Activated CD4-positive, alpha-beta memory T cell treated with anti-CD3 and anti-CD28 coated beads, Interleukin-2, amount 10 ng/mL, durations not matched to agents 7 days and 5 days (primary cell): Measurements from ENCODE around the gene SMYD1. TPM values are rescaled to one million over a fixed set of nuclear protein-coding genes. Genes with fewer than 3 reads are reported as not detected.
"Not testable (repeated sequence)": the region's sequence is repeated elsewhere in the genome, so short reads cannot be mapped to it uniquely, and the experiment has no call there.

Experiments used
- CTCF ChIA-PET: fragments of 350-600 bp; sonication (Branson Sonifier 250); formaldehyde crosslinking; loops from one replicate; lab custom pipeline; 2021; ENCODE audit warnings: antibody characterized with exemption, inconsistent platforms; lab: Charles Lee
- POLR2A ChIA-PET: fragments of 350-600 bp; sonication (Branson Sonifier 250); formaldehyde crosslinking; loops from one replicate; lab custom pipeline; 2021; ENCODE audit warnings: antibody characterized with exemption; lab: Charles Lee
- DNase-seq: peaks from one replicate; pipeline ENCODE4 v3.0.0-alpha.2; 2020
- H3K27ac Mint-ChIP-seq: one replicate; pipeline ENCODE4 v1.8.0; 2021; ENCODE audit warnings: mild to moderate bottlenecking, mixed read lengths
- H3K27me3 Mint-ChIP-seq: one replicate; pipeline ENCODE4 v1.8.0; 2021; ENCODE audit warnings: mixed read lengths
- H3K36me3 Mint-ChIP-seq: one replicate; pipeline ENCODE4 v1.8.0; 2021; ENCODE audit warnings: low read depth, mixed read lengths
- H3K4me1 Mint-ChIP-seq: one replicate; pipeline ENCODE4 v1.8.0; 2021; ENCODE audit warnings: mixed read lengths
- H3K4me3 Mint-ChIP-seq: one replicate; pipeline ENCODE4 v1.8.0; 2021; ENCODE audit warnings: mild to moderate bottlenecking, mixed read lengths
- H3K9me3 Mint-ChIP-seq: one replicate; pipeline ENCODE4 v1.8.0; 2021; ENCODE audit warnings: mixed read lengths
- total RNA-seq, 2 experiments: library from RNA; stranded (reverse); gene quantifications; one replicate each; pipeline ENCODE4 v1.2.3, GENCODE V29; 2021

The SMYD1 gene
- total RNA-seq, 2 experiments from 2014 or later = not detected

DNA sequence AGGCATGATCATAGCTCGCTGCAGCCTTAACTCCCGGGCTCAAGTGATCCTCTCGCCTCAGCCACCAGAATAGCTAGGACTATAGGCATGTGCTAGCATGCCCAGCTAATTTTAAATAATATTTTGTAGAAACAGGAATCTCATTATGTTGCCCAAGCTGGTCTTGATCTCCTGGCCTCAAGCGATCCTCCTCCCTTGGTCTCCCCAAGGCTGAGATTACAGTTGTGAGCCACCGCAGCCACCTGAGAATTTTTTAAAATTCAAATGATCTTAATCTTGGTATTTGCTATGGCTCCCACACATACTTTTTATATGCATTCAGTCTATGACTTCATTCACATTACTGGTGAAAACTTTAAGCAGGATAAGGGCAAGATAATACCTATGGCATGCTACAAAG lies 25.1 kb upstream of the SMYD1 start:
- Mint-ChIP-seq H3K27me3 (no peaks in the 10 kb centered on the region), H3K4me3 (no peak overlapping the region), H3K9me3 (no peaks in the 10 kb centered on the region), H3K36me3 (peaks cover 19% of the 10 kb centered on the region), H3K4me1 (peaks cover 5% of the 10 kb centered on the region), H3K27ac (no peak overlapping the region)
- DNase-seq = no peak
- ChIA-PET POLR2A (no interaction called here), CTCF (no interaction called here)

DNA sequence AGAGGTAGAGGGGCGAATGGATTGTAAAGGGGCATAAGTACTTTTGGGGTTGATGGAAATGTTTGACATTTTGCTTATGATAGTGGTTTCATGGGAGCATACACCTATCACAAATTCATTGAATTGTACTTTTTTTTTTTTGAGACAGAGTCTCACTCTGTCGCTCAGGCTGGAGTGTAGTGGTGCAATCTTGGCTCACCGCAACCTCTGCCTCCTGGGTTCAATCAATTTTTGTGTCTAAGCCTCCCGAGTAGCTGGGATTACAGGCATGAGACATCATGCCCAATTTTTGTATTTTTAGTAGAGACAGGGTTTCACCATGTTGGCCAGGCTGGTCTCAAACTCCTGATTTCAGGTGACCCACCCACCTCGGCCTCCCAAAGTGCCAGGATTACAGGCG lies 22.1 kb upstream of the SMYD1 start:
- H3K4me1 Mint-ChIP-seq, CTCF ChIA-PET, H3K27ac Mint-ChIP-seq, H3K9me3 Mint-ChIP-seq, POLR2A ChIA-PET, H3K4me3 Mint-ChIP-seq, DNase-seq, H3K27me3 Mint-ChIP-seq: not testable (repeated sequence)
- peaks cover 25% of the 10 kb centered on the region for H3K36me3 Mint-ChIP-seq

DNA sequence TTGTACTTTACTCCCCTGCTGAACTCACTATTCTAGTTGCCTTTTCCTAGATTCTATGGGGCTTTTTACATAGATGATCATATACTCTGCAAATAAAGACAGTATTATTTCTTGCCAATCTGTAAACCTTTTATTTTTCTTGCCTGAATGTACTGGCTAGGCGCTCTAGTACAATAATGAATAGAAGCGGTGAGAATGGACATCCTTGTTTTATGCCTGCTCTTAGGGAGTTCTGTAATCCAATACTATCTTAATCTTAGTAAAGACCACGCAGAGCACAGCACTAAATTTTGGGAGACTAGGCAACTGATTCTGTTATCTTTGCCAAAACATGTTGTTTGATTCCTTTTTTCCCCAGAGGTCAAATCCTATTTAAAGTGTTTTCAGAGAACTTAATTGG lies 19.1 kb upstream of the SMYD1 start:
- ChIA-PET POLR2A (interaction anchor here (1.7 kb wide), 1 partner anchor 32 kb away, joined by 8 read pairs; no protein-coding TSS in a partner anchor), CTCF (no interaction called here)
- H3K4me3 Mint-ChIP-seq = no peak overlapping the region
- H3K4me1 Mint-ChIP-seq = peaks cover 13% of the 10 kb centered on the region
- no peak overlapping the region for H3K27ac Mint-ChIP-seq
- H3K27me3 Mint-ChIP-seq = no peaks in the 10 kb centered on the region
- H3K36me3 Mint-ChIP-seq = peaks cover 34% of the 10 kb centered on the region
- no peak for DNase-seq
- H3K9me3 Mint-ChIP-seq = no peaks in the 10 kb centered on the region

DNA sequence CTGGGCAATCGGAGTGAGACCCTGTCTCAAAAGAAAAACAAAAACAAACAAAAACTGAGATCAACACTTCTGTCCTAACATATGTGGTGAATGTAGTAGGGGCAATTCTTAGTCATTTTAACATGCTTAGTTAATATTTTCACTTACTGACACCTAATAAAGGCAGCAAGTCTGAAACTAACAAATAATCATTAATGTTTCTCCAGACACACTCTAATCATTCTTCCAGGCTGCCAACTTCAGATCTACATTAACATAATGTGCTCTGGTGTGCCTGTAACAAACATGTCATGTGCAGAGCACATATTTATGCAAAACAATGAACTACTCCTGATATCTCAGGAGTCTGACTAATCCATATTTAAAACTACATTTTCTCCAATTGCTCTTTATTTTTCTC lies 18.0 kb upstream of the SMYD1 start:
- Mint-ChIP-seq H3K27ac (no peak overlapping the region), H3K4me3 (no peak overlapping the region), H3K27me3 (no peaks in the 10 kb centered on the region), H3K36me3 (peaks cover 36% of the 10 kb centered on the region), H3K4me1 (peaks cover 22% of the 10 kb centered on the region), H3K9me3 (no peaks in the 10 kb centered on the region)
- ChIA-PET POLR2A (interaction anchor here (1.7 kb wide), 1 partner anchor 33 kb away, joined by 8 read pairs; no protein-coding TSS in a partner anchor), CTCF (interaction anchor here (1.6 kb wide), 1 partner anchor 10 kb away, joined by 15 read pairs; no protein-coding TSS in a partner anchor)
- DNase-seq = no peak

DNA sequence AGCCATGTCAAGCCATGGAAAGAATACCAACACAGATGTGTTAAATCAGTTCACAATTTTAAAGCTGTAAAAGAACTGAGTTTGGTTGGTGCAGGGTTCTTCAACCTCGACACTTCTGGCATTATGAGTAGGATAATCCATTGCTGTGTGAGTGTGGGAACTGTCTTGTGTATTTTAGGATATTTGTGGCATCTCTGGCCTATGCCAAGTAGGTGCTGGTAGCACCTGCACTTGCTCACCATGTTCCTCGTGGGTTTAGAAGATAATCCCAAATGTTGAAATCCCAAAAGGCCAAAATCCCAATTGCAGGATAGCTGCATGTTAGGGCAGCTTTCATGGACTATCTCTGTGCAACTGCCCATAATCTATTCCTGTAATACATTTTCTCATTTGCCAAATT lies 15.8 kb upstream of the SMYD1 start:
- Mint-ChIP-seq H3K27me3 (no peaks in the 10 kb centered on the region), H3K4me3 (no peak overlapping the region), H3K4me1 (peaks cover 34% of the 10 kb centered on the region), H3K36me3 (peaks cover 36% of the 10 kb centered on the region), H3K9me3 (no peaks in the 10 kb centered on the region), H3K27ac (no peak overlapping the region)
- POLR2A ChIA-PET = interaction anchor here (4.1 kb wide), 1 partner anchor 36 kb away, joined by 73 read pairs; the partner anchor contains the start of gene RNU2-63P
- CTCF ChIA-PET = interaction anchor here (0.7 kb wide), 1 partner anchor 9 kb away, joined by 4 read pairs; no protein-coding TSS in a partner anchor
- no peak for DNase-seq

DNA sequence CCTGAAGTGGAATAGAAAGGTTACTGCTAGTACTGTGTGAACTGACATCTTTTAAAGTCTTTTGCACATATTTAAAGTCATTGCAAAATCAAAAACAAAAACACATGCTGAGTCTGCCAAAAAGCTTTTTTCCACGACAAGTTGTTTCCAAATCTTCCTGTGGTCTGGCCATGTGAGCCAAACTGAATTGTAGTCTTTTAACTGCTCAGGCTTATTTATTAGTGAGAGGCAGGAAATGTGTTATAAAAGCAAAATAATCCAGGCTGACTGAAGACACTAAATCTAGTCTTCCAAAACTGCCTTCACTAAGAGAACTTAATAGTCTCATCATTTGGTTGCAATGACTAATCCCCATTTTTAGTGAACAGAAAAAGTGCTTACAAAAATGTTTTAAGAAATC lies 14.3 kb upstream of the SMYD1 start:
- ChIA-PET POLR2A (interaction anchor here (4.1 kb wide), 1 partner anchor 38 kb away, joined by 73 read pairs; the partner anchor contains the start of gene RNU2-63P), CTCF (interaction anchor here (1.5 kb wide), 1 partner anchor 107 kb away, joined by 4 read pairs; no protein-coding TSS in a partner anchor)
- H3K36me3 Mint-ChIP-seq = peaks cover 36% of the 10 kb centered on the region
- H3K27ac Mint-ChIP-seq = no peak overlapping the region
- H3K9me3 Mint-ChIP-seq = no peaks in the 10 kb centered on the region
- DNase-seq = no peak
- H3K4me3 Mint-ChIP-seq = no peak overlapping the region
- peaks cover 42% of the 10 kb centered on the region for H3K4me1 Mint-ChIP-seq
- H3K27me3 Mint-ChIP-seq = no peaks in the 10 kb centered on the region

DNA sequence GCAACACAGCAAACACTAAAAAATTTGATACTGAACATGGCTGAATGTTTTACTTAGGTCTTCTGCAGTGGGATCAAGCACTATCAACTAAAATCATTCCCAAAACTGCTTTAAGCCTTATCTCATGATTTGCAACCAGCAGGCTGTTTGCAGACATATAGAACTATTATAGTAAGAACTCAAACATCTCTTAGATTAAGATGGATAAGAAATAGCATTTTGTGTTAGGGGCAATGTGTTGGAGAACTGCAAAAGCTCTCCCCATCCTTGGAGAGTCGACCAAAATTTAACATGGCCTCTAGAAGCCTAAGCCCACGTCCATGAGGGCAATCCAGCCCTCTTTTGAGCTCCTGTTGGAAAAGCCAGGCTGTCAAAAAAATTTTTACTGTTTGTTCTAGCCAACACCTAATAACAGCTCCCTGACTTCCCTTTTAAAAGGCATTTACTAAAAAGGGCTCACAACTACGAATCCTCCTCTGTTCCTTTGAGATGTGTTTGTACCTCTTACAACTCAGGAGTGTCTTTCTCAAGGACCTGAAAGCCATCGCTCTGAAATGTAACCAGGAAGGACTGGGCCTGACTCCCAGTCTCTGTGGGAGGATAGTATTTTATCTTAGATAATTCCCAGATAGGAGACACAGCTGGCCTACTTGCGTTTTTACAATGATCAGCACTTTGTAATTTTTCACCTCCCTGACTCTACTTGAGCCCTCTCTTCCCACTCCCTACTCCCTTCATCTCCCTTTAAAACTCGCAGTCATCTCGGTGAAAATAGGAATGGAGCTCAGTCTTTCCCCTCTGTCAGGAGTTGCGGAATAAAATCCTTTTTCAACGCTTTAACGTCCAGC lies 13.5 kb upstream of the SMYD1 start:
- peaks cover 31% of the 10 kb centered on the region for H3K36me3 Mint-ChIP-seq
- H3K4me1 Mint-ChIP-seq = peaks cover 42% of the 10 kb centered on the region
- peak overlapping the region; percentile 84 for H3K27ac Mint-ChIP-seq
- H3K9me3 Mint-ChIP-seq = no peaks in the 10 kb centered on the region
- no peak for DNase-seq
- H3K27me3 Mint-ChIP-seq = no peaks in the 10 kb centered on the region
- ChIA-PET POLR2A (interaction anchor here (0.9 to 4.1 kb wide), 6 partner anchors 8 to 584 kb away, joined by 3 to 73 read pairs (median 4); partner anchors contain the start of genes EIF2AK3 and RNU2-63P), CTCF (interaction anchor here (1.2 to 1.5 kb wide), 2 partner anchors 14 to 106 kb away, joined by 4 read pairs; no protein-coding TSS in a partner anchor)
- H3K4me3 Mint-ChIP-seq = peak overlapping the region; percentile 93

- no peaks in the 10 kb centered on the region for H3K27me3 Mint-ChIP-seq
- ChIA-PET POLR2A (interaction anchor here (0.7 to 4.1 kb wide), 8 partner anchors 8 to 583 kb away, joined by 3 to 73 read pairs (median 4); partner anchors contain the start of genes EIF2AK3 and RNU2-63P), CTCF (interaction anchor here (1.2 to 1.5 kb wide), 2 partner anchors 14 to 105 kb away, joined by 4 read pairs; no protein-coding TSS in a partner anchor)
- peaks cover 40% of the 10 kb centered on the region for H3K4me1 Mint-ChIP-seq
- H3K36me3 Mint-ChIP-seq = peaks cover 28% of the 10 kb centered on the region
- H3K4me3 Mint-ChIP-seq = peak overlapping the region; percentile 93
- no peaks in the 10 kb centered on the region for H3K9me3 Mint-ChIP-seq
- DNase-seq = no peak
- peak overlapping the region; percentile 84 for H3K27ac Mint-ChIP-seq
Observed at GRCh38 chr2:88054782-88055370, 12.7 kb upstream of the SMYD1 start.

DNA sequence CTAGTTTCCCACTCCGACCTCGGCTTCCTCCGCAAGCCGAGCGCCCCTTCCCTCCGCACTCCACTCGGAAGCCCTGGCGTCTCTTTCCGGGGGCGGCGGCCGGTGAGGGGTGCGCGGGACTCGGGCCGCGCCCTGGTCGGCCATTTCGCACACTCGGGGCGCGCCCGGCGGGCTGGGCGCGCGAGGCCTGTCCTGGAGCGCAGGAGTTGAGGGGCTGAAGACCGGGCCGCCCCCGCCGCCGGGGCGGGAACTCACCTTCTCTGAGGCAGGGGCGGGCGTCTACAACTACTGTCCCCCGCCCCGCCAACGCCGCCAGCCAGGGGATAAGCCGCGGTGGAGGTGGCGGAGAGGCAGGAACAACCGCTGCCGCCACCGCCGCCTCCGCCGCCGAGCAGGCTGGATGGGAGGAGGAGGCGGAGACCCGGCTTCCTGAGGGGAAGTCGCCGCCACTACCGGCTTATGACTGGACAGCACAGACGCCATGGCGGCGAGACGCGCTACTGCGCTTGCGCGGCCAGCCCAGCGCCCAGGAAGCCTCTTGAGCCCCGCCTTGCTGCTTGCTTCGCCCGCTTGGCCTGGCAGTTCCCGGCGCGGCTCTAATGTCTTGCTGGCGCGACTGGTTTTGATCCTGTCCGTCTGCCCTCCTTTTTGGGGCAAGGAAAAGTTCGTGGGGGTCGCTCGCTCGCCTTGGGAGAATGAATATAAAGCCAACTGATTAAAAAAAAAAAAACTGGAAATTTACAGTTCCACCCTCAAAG lies 12.1 kb upstream of the SMYD1 start, which contains the start of gene KRCC1:
Gene KRCC1 (minus strand): TSS at position 413 of the 758 bp plus-strand sequence. CDS start 27,220 bp downstream, outside the sequence.
- ChIA-PET CTCF (no interaction called here), POLR2A (interaction anchor here (0.7 to 4.1 kb wide), 8 partner anchors 9 to 572 kb away, joined by 4 to 73 read pairs (median 4); partner anchors contain the start of genes EIF2AK3 and RNU2-63P)
- Mint-ChIP-seq H3K27ac (peak within 1 kb of the TSS; percentile 84), H3K27me3 (no peaks in the 10 kb centered on the region), H3K4me1 (peaks cover 38% of the 10 kb centered on the region), H3K4me3 (peak within 1 kb of the TSS; percentile 93), H3K9me3 (no peaks in the 10 kb centered on the region), H3K36me3 (peaks cover 24% of the 10 kb centered on the region)
- DNase-seq = peak; percentile 95

GRCh38 chr2:88057437-88057844 lies 10.2 kb upstream of the SMYD1 start:
- H3K27ac Mint-ChIP-seq = no peak overlapping the region
- CTCF ChIA-PET = no interaction called here
- H3K9me3 Mint-ChIP-seq = no peaks in the 10 kb centered on the region
- POLR2A ChIA-PET = no interaction called here
- no peak overlapping the region for H3K4me3 Mint-ChIP-seq
- H3K27me3 Mint-ChIP-seq = no peaks in the 10 kb centered on the region
- no peak for DNase-seq
- peaks cover 19% of the 10 kb centered on the region for H3K36me3 Mint-ChIP-seq
- H3K4me1 Mint-ChIP-seq = peaks cover 38% of the 10 kb centered on the region

DNA sequence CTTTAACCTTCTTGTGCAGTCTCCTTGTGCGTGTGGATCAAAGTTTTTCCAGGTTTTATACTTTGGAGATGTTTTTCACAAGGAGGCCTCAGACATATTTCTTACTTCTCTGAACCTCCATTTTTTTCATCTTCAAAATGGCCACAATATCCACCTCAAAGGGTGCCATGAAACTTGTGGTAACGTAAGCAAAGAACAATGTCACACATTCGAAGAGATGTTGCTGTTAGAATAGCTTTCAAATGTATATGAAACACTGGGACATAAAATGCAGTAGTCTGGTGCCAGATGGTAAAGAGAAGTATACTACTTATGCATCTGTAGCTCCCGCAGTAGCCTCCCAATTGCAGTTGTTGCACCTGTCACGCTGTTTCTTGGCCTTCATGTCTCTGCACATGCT lies 9.4 kb upstream of the SMYD1 start:
- no peak for DNase-seq
- peaks cover 15% of the 10 kb centered on the region for H3K36me3 Mint-ChIP-seq
- no peaks in the 10 kb centered on the region for H3K9me3 Mint-ChIP-seq
- POLR2A ChIA-PET = interaction anchor here (1.0 to 1.5 kb wide), 2 partner anchors 41 to 42 kb away, joined by 3 to 5 read pairs; no protein-coding TSS in a partner anchor
- H3K4me3 Mint-ChIP-seq = no peak overlapping the region
- no peaks in the 10 kb centered on the region for H3K27me3 Mint-ChIP-seq
- CTCF ChIA-PET = no interaction called here
- H3K27ac Mint-ChIP-seq = no peak overlapping the region
- peaks cover 34% of the 10 kb centered on the region for H3K4me1 Mint-ChIP-seq
